ENCODE data around the gene DUSP3.

GRCh38 chr17:43779145-43780125 is 658 bp upstream of the DUSP3 start:
- TF ChIP-seq POLR2A (IDR thresholded peaks at IDR 0.05; ENCODE audit: low read depth, low read length), result no peak
- TF ChIP-seq POLR2AphosphoS5 (IDR thresholded peaks at IDR 0.05; ENCODE audit: low read depth, low read length), result no peak
- TF ChIP-seq TAF1 (IDR thresholded peaks at IDR 0.05; ENCODE audit: low read depth, low read length), result no peak
- no peak for TF ChIP-seq PAX5 (IDR thresholded peaks at IDR 0.05; ENCODE audit: insufficient read depth, low read length, severe bottlenecking)
- TF ChIP-seq SPI1 (IDR thresholded peaks at IDR 0.05; ENCODE audit: low read depth, low read length), result no peak

Measured in GM12891 (cell line).